ENCODE results near the gene PPT1.

PPT1 gene

DNA sequence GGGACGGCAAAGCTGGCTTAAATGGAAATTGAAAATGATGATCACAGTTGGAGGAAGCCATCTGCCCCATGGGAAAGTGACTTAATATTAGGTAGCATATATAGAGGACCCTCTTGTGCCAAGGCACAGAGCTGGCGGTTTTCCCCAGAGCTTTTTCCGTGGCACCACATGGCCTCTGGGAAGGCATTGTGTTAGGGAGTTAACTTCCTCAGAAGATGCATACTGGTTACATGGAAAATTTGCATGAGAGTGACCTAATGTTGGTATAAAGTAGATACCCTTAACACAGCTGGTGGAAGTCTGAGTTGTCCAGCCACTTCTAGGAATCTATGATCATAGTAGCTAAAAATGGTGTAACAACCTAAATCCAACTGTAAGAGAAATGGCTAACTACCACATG lies 29.2 kb downstream of the PPT1 start:
- no peak overlapping the region for H3K4me3 ChIP-seq (ENCODE audit: low read depth, low read length)
- DNase-seq (ENCODE audit: low read depth) = no peak
- TF ChIP-seq, protein P1, sequence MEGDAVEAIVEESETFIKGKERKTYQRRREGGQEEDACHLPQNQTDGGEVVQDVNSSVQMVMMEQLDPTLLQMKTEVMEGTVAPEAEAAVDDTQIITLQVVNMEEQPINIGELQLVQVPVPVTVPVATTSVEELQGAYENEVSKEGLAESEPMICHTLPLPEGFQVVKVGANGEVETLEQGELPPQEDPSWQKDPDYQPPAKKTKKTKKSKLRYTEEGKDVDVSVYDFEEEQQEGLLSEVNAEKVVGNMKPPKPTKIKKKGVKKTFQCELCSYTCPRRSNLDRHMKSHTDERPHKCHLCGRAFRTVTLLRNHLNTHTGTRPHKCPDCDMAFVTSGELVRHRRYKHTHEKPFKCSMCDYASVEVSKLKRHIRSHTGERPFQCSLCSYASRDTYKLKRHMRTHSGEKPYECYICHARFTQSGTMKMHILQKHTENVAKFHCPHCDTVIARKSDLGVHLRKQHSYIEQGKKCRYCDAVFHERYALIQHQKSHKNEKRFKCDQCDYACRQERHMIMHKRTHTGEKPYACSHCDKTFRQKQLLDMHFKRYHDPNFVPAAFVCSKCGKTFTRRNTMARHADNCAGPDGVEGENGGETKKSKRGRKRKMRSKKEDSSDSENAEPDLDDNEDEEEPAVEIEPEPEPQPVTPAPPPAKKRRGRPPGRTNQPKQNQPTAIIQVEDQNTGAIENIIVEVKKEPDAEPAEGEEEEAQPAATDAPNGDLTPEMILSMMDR (IDR thresholded peaks at IDR 0.05; ENCODE audit: low read depth, low read length, missing control alignments) = no peak
- in situ Hi-C loops (cut with HindIII; ENCODE audit: low sequenced_read_pairs) = no loop called here

DNA sequence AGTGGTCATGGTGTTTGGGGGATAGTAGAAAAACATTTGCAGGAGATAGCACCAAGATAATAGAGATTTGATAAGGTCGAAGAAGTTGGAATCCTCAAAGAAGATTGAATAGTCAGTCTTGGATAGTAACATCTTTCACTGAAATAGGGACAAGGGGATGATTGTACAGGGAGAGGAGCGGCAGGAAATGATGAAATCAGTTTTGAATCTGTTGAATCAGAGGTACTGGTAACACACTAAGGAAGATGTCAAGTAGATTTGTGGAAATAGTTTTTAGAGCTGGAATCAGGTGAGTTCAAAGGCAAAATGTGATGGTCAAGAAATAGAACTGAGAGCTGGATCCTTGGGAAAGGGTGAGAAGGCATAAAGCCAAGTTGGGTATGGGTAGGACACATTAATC lies 30.0 kb downstream of the PPT1 start:
- TF ChIP-seq, protein P1 (IDR thresholded peaks at IDR 0.05; ENCODE audit: low read depth, low read length, missing control alignments) = no peak
- DNase-seq (ENCODE audit: low read depth) = no peak
- no peak overlapping the region for H3K4me3 ChIP-seq (ENCODE audit: low read depth, low read length)
- in situ Hi-C loops (cut with HindIII; ENCODE audit: low sequenced_read_pairs) = no loop called here

GRCh38 chr1:40064797-40065499 lies 32.1 kb downstream of the PPT1 start:
- no peak overlapping the region for H3K4me3 ChIP-seq (ENCODE audit: low read depth, low read length)
- in situ Hi-C loops (cut with HindIII; ENCODE audit: low sequenced_read_pairs) = no loop called here
- TF ChIP-seq, protein P1 (IDR thresholded peaks at IDR 0.05; ENCODE audit: low read depth, low read length, missing control alignments) = no peak
- no peak for DNase-seq (ENCODE audit: low read depth)

GRCh38 chr1:40059960-40060750 lies 36.9 kb downstream of the PPT1 start:
- no peak for DNase-seq (ENCODE audit: low read depth)
- TF ChIP-seq, protein P1 (IDR thresholded peaks at IDR 0.05; ENCODE audit: low read depth, low read length, missing control alignments) = no peak
- in situ Hi-C loops (cut with HindIII; ENCODE audit: low sequenced_read_pairs) = no loop called here
- H3K4me3 ChIP-seq (ENCODE audit: low read depth, low read length) = no peak overlapping the region

DNA sequence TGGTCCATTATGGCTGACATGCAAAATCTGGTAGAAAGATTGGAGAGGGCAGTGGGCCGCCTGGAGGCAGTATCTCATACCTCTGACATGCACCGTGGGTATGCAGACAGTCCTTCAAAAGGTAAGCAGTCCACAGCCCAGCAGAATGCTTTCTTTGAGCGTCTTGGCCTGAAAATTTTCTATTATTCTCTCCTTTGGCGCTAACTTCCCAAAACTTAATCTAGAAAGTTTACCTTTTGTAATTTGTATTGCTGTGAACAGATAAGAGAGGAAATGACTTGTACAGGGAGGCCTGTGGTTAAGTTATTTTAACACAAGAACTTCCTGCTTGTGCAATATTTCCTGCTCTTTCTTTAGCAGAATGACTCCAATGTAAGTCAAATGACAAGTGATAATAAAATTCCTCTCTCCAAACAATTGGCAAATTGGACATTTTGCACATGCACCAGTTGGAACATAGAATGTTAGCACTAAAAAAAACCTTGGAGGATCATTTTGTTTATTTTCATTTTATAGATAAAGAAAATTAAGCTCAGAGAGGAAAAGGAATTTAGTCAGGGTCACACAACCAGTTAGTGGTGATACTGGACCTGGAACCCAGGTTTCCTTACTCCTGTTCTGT lies 37.6 kb downstream of the PPT1 start:
- TF ChIP-seq, protein P1 (IDR thresholded peaks at IDR 0.05; ENCODE audit: low read depth, low read length, missing control alignments) = no peak
- no peak overlapping the region for H3K4me3 ChIP-seq (ENCODE audit: low read depth, low read length)
- in situ Hi-C loops (cut with HindIII; ENCODE audit: low sequenced_read_pairs) = no loop called here
- DNase-seq (ENCODE audit: low read depth) = no peak

DNA sequence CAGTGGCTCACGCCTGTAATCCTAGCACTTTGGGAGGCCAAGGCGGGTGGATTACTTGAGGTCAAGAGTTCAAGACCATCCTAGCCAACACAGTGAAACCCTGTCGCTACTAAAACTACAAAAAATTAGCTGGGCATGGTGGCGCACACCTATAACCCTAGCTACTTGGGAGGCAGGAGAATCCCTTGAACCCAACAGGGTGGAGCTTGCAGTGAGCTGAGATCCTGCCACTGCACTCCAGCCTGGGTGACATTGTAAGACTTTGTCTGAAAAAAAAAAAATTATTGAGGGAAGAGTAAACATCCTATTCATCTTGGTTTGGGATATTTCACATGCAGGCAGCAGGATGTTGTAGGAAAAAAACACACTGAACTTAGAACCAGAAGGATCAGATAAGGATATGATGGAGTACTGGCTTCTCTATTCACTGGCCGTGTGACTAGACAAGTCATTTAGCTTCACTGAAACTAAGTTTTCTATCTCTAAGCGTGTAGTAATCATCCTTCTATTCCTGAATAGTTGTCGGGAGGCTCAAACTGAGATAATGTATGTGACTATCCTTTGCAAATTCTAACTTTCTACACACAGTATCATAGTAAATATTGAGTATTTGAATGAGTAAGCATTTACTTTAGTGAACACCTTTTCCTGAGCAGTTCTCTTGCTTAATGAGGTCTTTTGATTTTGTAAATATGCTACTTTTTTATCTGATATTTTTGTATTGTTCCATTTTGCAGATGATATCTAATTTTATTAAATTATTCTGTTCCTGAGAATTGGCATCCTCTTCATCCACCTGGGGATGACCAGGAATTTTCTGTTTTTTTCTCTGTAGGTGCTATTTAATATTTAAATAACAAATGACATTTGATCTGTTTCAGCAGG lies 38.4 kb downstream of the PPT1 start:
- in situ Hi-C loops (cut with HindIII; ENCODE audit: low sequenced_read_pairs) = no loop called here
- DNase-seq (ENCODE audit: low read depth) = no peak
- no peak overlapping the region for H3K4me3 ChIP-seq (ENCODE audit: low read depth, low read length)
- TF ChIP-seq, protein P1 (IDR thresholded peaks at IDR 0.05; ENCODE audit: low read depth, low read length, missing control alignments) = no peak
